T-helper 2 cell treated with Interferon-gamma antibody and Interleukin-4, amounts not matched to agents 5 μg/mL and 100 μg/mL, for 36 hours (primary cell): ENCODE measurements around the gene GPC5.

Source experiments
- DNase-seq: peaks from one replicate; pipeline ENCODE4 v3.0.0; 2021; ENCODE audit warnings: low spot score
- H3K27ac Mint-ChIP-seq: one replicate; pipeline ENCODE4 v1.8.0; 2021; ENCODE audit warnings: mild to moderate bottlenecking, mixed read lengths
- H3K27me3 Mint-ChIP-seq: one replicate; pipeline ENCODE4 v1.8.0; 2021; ENCODE audit warnings: low read depth, mixed read lengths
- H3K36me3 Mint-ChIP-seq: one replicate; pipeline ENCODE4 v1.8.0; 2021; ENCODE audit warnings: low read depth, mixed read lengths
- H3K4me1 Mint-ChIP-seq: one replicate; pipeline ENCODE4 v1.8.0; 2021; ENCODE audit warnings: low read depth, mixed read lengths
- H3K4me3 Mint-ChIP-seq: one replicate; pipeline ENCODE4 v1.8.0; 2022; ENCODE audit warnings: mild to moderate bottlenecking, moderate library complexity, mixed read lengths
- H3K9me3 Mint-ChIP-seq: one replicate; pipeline ENCODE4 v1.8.0; 2021; ENCODE audit warnings: mixed read lengths

Gene GPC5

GRCh38 chr13:92187378-92187989 lies 789.1 kb downstream of the GPC5 start:
- Mint-ChIP-seq H3K4me1 (no peaks in the 10 kb centered on the region), H3K4me3 (no peak overlapping the region), H3K27me3 (no peaks in the 10 kb centered on the region), H3K36me3 (no peaks in the 10 kb centered on the region), H3K9me3 (no peaks in the 10 kb centered on the region), H3K27ac (no peak overlapping the region)
- no peak for DNase-seq

DNA sequence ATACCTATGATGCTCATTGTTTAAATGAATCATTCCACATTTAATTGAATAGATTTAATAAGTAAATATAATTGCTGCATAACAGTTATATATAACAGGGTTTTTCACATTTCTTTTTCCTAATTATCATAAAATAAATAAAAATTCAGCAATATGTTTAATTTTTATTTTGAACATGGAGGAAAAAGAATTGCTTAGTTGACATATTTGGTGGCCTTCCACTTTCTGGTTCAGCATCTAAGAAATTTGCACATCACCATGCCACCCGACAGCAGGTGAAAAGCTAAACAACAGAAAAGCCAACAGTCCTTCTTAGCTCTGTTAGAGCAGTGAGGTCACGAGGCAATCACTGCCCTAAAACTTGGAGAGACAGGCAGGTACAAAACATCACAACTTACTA lies 790.2 kb downstream of the GPC5 start:
- Mint-ChIP-seq H3K36me3 (no peaks in the 10 kb centered on the region), H3K4me3 (no peak overlapping the region), H3K27ac (no peak overlapping the region), H3K27me3 (no peaks in the 10 kb centered on the region), H3K4me1 (no peaks in the 10 kb centered on the region), H3K9me3 (no peaks in the 10 kb centered on the region)
- no peak for DNase-seq

DNA sequence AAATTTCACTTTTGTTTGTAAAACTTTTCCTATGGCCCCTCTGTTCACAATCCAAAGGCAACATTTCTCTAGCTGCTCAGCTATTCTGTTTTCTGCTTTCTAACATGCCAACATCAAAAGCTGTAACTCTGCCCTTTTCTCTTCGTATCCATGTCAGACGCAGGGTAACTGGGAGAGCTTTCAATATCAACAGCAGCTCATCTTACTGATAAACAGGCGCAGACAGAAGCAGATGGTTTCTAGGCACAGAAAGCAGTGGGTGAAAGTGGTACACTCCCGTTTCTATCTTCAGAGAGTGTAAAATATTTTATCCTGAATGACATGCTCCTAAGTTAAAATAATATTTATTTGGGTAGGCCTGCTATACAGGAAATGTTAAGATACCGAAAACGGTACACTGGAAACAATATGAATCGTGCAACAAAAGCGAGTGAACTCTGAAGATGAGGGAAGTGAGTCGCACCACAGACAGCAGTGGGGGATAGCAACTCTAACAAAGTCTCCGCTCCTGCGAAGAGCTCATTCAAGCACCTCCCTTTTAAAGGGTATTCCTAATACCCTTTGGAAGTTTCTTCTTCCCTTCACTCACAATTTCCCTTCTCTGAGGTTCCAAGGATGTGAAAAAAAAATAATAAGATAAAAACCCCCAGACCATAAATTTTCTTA lies 798.3 kb downstream of the GPC5 start:
- no peak for DNase-seq
- Mint-ChIP-seq H3K27me3 (no peaks in the 10 kb centered on the region), H3K27ac (no peak overlapping the region), H3K36me3 (no peaks in the 10 kb centered on the region), H3K9me3 (no peaks in the 10 kb centered on the region), H3K4me3 (no peak overlapping the region), H3K4me1 (no peaks in the 10 kb centered on the region)

DNA sequence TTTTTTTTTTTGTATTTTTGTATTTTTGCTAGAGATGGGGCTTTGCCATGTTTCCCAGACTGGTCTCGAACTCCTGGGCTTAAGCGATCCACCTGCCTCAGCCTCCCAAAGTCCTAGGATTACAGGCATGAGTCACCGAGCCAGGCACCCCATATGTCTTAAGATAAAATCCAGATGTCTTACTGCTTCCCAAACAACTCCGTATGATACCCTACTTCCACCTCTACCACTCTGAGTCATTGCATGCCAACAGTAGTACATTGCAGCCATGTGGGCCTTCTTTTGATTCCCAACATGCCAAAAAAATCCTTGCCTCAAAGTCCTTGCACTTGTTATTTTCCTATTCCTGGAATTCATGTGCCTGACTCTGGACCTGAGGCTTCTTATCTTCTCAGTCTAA lies 799.2 kb downstream of the GPC5 start:
- no peak overlapping the region for H3K4me3 Mint-ChIP-seq
- H3K27ac Mint-ChIP-seq = no peak overlapping the region
- H3K4me1 Mint-ChIP-seq = no peaks in the 10 kb centered on the region
- no peaks in the 10 kb centered on the region for H3K27me3 Mint-ChIP-seq
- no peaks in the 10 kb centered on the region for H3K36me3 Mint-ChIP-seq
- DNase-seq = no peak
- no peaks in the 10 kb centered on the region for H3K9me3 Mint-ChIP-seq

DNA sequence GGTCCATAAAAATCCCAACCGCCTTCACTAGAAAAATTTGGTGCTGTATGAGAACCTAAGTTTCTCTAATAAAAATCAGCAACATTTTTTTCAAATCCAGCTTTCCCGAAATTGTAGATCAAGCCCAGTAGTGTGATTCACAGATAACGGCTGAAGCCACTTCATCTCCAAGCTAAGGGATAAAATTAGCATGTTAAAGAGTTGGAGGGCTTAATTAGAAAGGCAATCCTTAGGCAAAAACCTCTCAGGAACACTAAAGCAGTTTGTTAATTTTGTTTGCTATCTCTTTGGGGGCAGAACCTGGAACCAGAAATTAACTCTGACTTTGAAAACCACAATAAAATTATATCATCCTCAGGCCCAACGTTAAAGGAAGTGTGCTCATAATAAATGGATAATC lies 820.2 kb downstream of the GPC5 start:
- H3K27ac Mint-ChIP-seq = no peak overlapping the region
- H3K27me3 Mint-ChIP-seq = no peaks in the 10 kb centered on the region
- peaks cover 11% of the 10 kb centered on the region for H3K9me3 Mint-ChIP-seq
- no peaks in the 10 kb centered on the region for H3K4me1 Mint-ChIP-seq
- no peak for DNase-seq
- no peak overlapping the region for H3K4me3 Mint-ChIP-seq
- no peaks in the 10 kb centered on the region for H3K36me3 Mint-ChIP-seq

DNA sequence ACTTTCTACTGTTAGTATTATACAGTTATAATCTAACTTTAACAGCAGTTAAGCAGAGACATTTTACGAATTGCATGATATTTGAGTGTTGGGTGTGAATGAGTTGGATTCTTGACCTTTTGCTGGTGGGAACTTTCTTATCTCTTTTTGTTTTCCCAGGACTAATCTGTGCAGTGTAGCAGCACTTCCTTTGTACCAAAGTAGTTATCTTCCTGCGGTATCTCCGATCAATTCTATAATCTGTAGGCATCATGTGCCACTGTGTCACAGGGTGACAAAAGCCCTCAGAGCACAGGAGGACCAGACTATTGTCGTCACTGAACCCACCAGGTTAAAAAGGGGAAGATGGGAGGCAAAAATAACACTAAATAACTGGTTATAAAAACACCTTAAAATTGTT lies 823.5 kb downstream of the GPC5 start:
- no peaks in the 10 kb centered on the region for H3K36me3 Mint-ChIP-seq

DNA sequence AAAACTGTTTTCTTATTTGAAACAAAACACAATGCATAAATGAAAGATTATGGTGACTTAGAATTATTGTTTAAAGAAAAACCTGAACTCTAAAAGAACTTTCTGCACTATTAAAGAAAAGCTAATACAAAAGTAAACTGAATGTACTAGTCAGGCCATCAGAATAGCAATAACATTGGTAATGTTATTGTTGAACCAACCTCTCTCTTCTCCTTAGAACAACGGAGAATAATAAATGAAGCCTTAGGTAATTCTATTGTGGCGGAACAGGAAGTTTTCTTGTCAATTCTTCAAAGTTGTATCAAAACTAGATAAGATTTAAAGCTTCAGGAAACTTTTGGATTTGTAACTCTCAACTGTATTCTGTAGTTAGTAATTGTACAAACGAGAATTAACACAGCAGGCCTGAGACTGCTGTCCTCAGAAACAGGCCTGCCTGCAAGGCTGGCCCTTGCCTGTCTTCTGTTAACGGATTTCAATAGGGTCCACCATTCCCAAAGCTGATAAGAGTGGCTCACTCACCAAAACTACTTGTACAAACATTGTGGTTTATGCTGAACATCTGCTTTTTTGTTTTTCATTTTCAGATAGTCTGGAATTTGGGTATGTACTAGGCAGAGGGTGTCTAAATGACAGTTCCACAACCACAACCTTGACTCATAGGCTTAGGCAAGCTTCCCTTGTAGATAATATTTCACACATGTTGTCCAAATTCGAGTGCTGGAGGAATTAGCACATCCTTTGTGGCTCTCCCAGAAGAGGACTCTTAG lies 825.8 kb downstream of the GPC5 start:
- no peak overlapping the region for H3K4me3 Mint-ChIP-seq
- DNase-seq = no peak
- no peak overlapping the region for H3K27ac Mint-ChIP-seq
- no peaks in the 10 kb centered on the region for H3K27me3 Mint-ChIP-seq
- peaks cover 12% of the 10 kb centered on the region for H3K9me3 Mint-ChIP-seq
- H3K36me3 Mint-ChIP-seq = no peaks in the 10 kb centered on the region
- no peaks in the 10 kb centered on the region for H3K4me1 Mint-ChIP-seq

More for the DNA sequence above, 823.5 kb downstream of the GPC5 start:
- Mint-ChIP-seq H3K4me1 (no peaks in the 10 kb centered on the region), H3K27ac (no peak overlapping the region), H3K9me3 (peaks cover 18% of the 10 kb centered on the region), H3K4me3 (no peak overlapping the region), H3K27me3 (no peaks in the 10 kb centered on the region)
- DNase-seq = no peak

DNA sequence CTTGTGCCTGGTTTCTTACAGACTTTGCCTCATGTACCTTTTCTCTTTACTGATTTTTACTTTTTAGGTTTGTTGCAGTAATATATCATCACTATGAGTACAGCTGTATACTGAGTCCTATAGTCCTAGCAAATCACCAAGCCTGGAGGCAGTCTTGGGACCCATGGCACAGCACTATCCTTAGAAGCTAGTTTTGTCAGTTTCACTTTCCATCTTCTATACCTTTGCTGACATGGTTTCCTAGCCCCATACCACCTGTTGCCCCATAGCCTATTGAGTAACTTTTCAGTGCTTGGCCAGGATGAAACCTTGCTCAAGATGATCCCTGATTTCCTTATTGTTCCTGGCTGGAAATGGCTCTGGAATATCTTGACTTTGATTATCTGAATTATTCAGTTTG lies 826.4 kb downstream of the GPC5 start:
- H3K4me1 Mint-ChIP-seq = no peaks in the 10 kb centered on the region
- no peak for DNase-seq
- H3K9me3 Mint-ChIP-seq = peaks cover 12% of the 10 kb centered on the region
- H3K27me3 Mint-ChIP-seq = no peaks in the 10 kb centered on the region
- H3K27ac Mint-ChIP-seq = no peak overlapping the region
- no peaks in the 10 kb centered on the region for H3K36me3 Mint-ChIP-seq
- no peak overlapping the region for H3K4me3 Mint-ChIP-seq

DNA sequence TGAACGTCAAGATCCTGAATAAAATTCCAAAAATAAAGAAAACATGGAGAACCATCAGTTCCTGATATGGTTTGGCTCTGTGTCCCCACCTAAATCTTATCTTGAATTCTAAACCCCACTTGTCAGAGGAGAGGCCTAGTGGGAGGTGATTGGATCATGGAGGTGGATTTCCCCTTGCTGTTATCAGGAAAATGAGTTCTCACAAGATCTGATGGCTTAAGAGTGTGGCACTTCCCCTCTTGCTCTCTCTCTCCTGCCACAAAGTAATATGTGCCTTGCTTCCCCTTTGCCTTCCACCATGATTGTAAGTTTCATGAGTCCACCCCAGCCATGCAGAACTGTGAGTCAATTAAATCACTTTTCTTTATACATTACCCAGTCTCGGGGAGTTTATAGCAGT lies 827.4 kb downstream of the GPC5 start:
- no peak overlapping the region for H3K4me3 Mint-ChIP-seq
- H3K36me3 Mint-ChIP-seq = no peaks in the 10 kb centered on the region
- DNase-seq = no peak
- H3K27ac Mint-ChIP-seq = no peak overlapping the region
- no peaks in the 10 kb centered on the region for H3K4me1 Mint-ChIP-seq
- H3K9me3 Mint-ChIP-seq = peaks cover 6% of the 10 kb centered on the region
- no peaks in the 10 kb centered on the region for H3K27me3 Mint-ChIP-seq

DNA sequence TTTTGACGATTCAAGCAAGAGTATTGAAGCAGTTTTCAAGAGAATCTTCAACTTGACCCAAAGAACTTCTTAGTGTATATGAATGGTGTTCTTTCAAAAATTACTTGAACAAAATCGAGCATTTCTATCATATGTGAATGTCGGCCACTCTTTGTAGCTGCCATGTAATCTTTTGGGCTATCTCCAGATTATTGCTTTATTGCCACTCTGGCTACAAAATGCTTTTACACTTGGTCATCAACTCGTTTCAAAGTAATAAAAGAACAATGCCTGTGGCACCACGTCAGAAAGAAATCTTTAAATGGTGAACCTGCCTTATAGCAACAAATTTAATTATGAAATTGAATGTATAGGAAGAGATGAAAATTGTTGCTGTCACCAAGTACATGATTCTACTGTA lies 834.5 kb downstream of the GPC5 start:
- Mint-ChIP-seq H3K9me3 (peaks cover 9% of the 10 kb centered on the region), H3K4me3 (no peak overlapping the region), H3K27me3 (no peaks in the 10 kb centered on the region), H3K4me1 (no peaks in the 10 kb centered on the region), H3K36me3 (no peaks in the 10 kb centered on the region), H3K27ac (no peak overlapping the region)
- no peak for DNase-seq

DNA sequence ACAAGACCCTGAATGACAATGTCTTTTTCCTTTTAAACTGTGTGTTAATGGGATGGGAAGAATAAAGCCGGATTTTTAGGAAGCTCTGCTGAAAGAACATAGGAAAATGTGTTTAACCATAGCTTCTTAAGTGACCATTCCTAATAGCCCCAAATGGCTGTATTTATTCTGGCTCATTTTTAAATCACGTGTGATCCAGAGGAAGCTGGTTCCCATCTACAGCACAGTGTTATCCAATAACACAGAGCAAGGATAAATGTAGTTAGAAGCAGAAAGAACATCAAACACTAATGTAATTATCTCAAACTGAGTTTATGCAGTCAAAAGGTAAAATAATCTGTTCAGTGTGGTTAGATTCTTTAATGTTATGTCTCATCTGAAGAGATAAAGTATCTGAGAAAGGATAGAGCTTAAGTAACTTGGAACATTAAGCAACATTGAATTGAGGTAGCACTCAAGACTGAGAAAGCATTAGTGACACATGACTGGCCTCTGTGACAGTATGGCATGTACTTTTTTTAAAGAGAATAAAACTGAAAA lies 853.3 kb downstream of the GPC5 start:
- Mint-ChIP-seq H3K36me3 (no peaks in the 10 kb centered on the region), H3K4me3 (no peak overlapping the region), H3K4me1 (no peaks in the 10 kb centered on the region), H3K9me3 (peaks cover 12% of the 10 kb centered on the region), H3K27ac (no peak overlapping the region), H3K27me3 (no peaks in the 10 kb centered on the region)
- DNase-seq = no peak

DNA sequence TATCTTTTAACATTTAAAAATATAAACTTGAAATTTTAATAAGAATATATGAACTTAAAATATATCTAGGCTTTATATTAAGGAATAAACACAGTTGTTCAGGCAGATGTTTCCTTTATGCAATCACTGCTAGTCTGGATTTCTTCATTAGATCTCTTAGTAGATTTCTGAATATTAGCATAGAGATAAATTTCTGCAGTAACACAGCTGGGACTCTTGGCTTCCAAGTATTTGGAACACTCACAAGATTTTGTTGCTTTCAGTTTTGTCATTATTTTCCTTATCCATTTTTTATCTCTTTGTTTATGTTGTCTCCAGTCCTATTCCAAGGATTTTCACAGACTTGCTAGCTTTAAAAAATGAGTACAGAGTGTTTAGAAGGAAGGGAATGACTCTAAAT lies 857.1 kb downstream of the GPC5 start:
- DNase-seq = no peak
- Mint-ChIP-seq H3K27me3 (no peaks in the 10 kb centered on the region), H3K36me3 (no peaks in the 10 kb centered on the region), H3K9me3 (peaks cover 8% of the 10 kb centered on the region), H3K4me1 (no peaks in the 10 kb centered on the region), H3K27ac (no peak overlapping the region), H3K4me3 (no peak overlapping the region)

GRCh38 chr13:92256211-92256610 lies 857.8 kb downstream of the GPC5 start:
- no peak for DNase-seq
- H3K27me3 Mint-ChIP-seq = no peaks in the 10 kb centered on the region
- H3K9me3 Mint-ChIP-seq = peaks cover 8% of the 10 kb centered on the region
- no peaks in the 10 kb centered on the region for H3K36me3 Mint-ChIP-seq
- no peak overlapping the region for H3K27ac Mint-ChIP-seq
- H3K4me1 Mint-ChIP-seq = no peaks in the 10 kb centered on the region
- no peak overlapping the region for H3K4me3 Mint-ChIP-seq

GRCh38 chr13:92259046-92259445 lies 860.6 kb downstream of the GPC5 start:
- Mint-ChIP-seq H3K27me3 (no peaks in the 10 kb centered on the region), H3K27ac (no peak overlapping the region), H3K36me3 (no peaks in the 10 kb centered on the region), H3K9me3 (no peaks in the 10 kb centered on the region), H3K4me3 (no peak overlapping the region), H3K4me1 (no peaks in the 10 kb centered on the region)
- no peak for DNase-seq
